Mesendoderm (in vitro differentiated cells): Measurements from ENCODE around the gene RERG.

Experiments used
- DNase-seq: peaks from one replicate; pipeline ENCODE4 v3.0.0; 2013
- H2AK5ac ChIP-seq: 2 replicates; pipeline ENCODE4 v1.6.1; 2013; ENCODE audit warnings: low read length, inconsistent platforms
- H2BK120ac ChIP-seq: 2 replicates; pipeline ENCODE4 v1.6.1; 2013; ENCODE audit warnings: low read depth, mild to moderate bottlenecking, low read length, moderate library complexity, mixed read lengths
- H2BK15ac ChIP-seq: replicated peaks from 2 replicates; pipeline ENCODE4 v1.6.1; 2013; ENCODE audit warnings: low read depth, mild to moderate bottlenecking, moderate library complexity
- H2BK5ac ChIP-seq: 2 replicates; pipeline ENCODE4 v1.6.1; 2013; ENCODE audit warnings: low read length, inconsistent platforms
- H3K18ac ChIP-seq: 2 replicates; pipeline ENCODE4 v1.6.1; 2013; ENCODE audit warnings: mild to moderate bottlenecking, low read length, mixed read lengths
- H3K23ac ChIP-seq: one replicate; pipeline ENCODE4 v1.6.1; 2013; ENCODE audit warnings: low read length
- H3K27ac ChIP-seq: 2 replicates; pipeline ENCODE4 v1.5.1; 2013; ENCODE audit warnings: low read depth, mild to moderate bottlenecking, inconsistent platforms, low read length, moderate library complexity
- H3K27me3 ChIP-seq: 2 replicates; pipeline ENCODE4 v1.6.1; 2013; ENCODE audit warnings: low read length, control low read depth, mild to moderate bottlenecking, inconsistent platforms; ENCODE audit not compliant: insufficient read depth, poor library complexity
- H3K36me3 ChIP-seq: 2 replicates; pipeline ENCODE4 v1.6.1; 2013; ENCODE audit warnings: low read length, inconsistent platforms; ENCODE audit not compliant: control insufficient read depth, insufficient read depth
- H3K4ac ChIP-seq: one replicate; pipeline ENCODE4 v1.6.1; 2013; ENCODE audit warnings: low read depth, mild to moderate bottlenecking, low read length, moderate library complexity
- H3K4me1 ChIP-seq: 2 replicates; pipeline ENCODE4 v1.6.1; 2013; ENCODE audit warnings: low read depth, low read length, inconsistent platforms; ENCODE audit not compliant: control insufficient read depth
- H3K4me2 ChIP-seq: 2 replicates; pipeline ENCODE4 v1.6.1; 2013; ENCODE audit warnings: low read length
- H3K4me3 ChIP-seq: 2 replicates; pipeline ENCODE4 v1.5.1; 2013; ENCODE audit warnings: mild to moderate bottlenecking, low read length
- H3K56ac ChIP-seq: one replicate; pipeline ENCODE4 v1.6.1; 2013; ENCODE audit warnings: low read length
- H3K79me1 ChIP-seq: 2 replicates; pipeline ENCODE4 v1.6.1; 2013; ENCODE audit warnings: low read length, inconsistent platforms
- H3K79me2 ChIP-seq: 2 replicates; pipeline ENCODE4 v1.6.1; 2013; ENCODE audit warnings: mild to moderate bottlenecking, low read length; ENCODE audit not compliant: control insufficient read depth, insufficient read depth
- H3K9ac ChIP-seq: 2 replicates; pipeline ENCODE4 v1.6.1; 2013; ENCODE audit warnings: low read length, inconsistent platforms
- H4K5ac ChIP-seq: one replicate; pipeline ENCODE4 v1.6.1; 2013; ENCODE audit warnings: low read length
- H4K8ac ChIP-seq: one replicate; pipeline ENCODE4 v1.6.1; 2013; ENCODE audit warnings: low read depth, mild to moderate bottlenecking, control low read depth, low read length, moderate library complexity
- WGBS: extraction: QIAGEN DNeasy Blood & Tissue Kit; methylation state at CpG from one replicate; pipeline ENCODE4 v1.1.7; 2013; ENCODE audit warnings: low lambda C conversion rate, missing lambda C conversion rate; ENCODE audit not compliant: insufficient coverage; ENCODE audit errors: extremely low coverage; 5-methylcytosine and 5-hydroxymethylcytosine counted together

The RERG gene

DNA sequence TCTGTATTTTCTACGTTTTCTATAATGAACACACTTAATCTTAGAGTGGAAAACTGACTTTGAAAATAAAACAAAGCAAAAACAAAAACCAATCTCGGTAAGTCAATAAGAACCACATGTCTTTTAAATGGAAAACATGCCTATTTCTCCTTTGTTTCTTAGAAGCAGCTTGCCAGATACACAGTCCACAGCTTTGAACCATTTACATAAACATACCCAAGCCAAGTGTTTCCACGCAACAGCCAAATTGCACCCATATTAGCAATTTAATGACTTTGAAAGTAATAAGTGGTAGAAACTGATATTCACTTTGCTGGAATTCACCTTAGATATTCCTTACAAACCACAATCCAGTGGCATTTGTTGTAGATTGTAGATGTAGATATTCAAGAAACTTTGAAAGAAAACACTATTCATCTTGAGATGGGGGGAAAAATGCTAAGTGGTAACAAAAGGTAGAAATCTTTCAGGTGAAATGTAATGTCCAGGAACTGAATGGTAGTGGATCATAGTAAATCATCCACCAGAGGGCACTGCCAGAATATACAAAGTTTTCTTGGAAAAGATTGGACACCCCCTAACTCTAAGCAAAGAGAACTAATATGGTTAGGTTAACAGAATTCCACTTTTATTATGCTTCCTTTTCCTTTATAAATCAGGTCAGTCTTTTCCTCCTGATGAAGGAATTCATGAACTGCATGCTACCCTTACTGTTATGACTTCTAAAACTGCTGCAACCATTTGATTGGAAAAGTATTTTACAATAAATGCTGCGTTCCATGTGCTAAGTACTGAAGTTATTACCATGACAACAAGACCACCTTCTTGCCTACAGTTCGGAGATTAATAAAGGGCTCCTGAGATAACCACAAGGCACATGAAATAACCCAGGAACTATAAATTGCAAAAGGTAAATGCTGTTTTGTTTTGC, 69.8 kb downstream of the RERG start:
- Histone ChIP-seq H3K27ac (no peak overlapping the region), H3K4me2 (no peak overlapping the region), H2BK5ac (no peak overlapping the region), H2AK5ac (no peak overlapping the region), H3K27me3 (no peaks in the 10 kb centered on the region), H2BK120ac (no peak overlapping the region), H3K4ac (no peak overlapping the region), H3K23ac (no peak overlapping the region), H3K9ac (no peak overlapping the region), H2BK15ac (no peak overlapping the region), H3K79me1 (no peaks in the 10 kb centered on the region), H3K18ac (no peak overlapping the region), H3K79me2 (no peaks in the 10 kb centered on the region), H3K4me3 (no peak overlapping the region), H3K36me3 (no peaks in the 10 kb centered on the region), H3K56ac (no peak overlapping the region), H4K5ac (no peak overlapping the region), H4K8ac (no peak overlapping the region), H3K4me1 (no peaks in the 10 kb centered on the region)
- no CpG with 5 or more reads among the region's 5 CpGs for WGBS
- DNase-seq = peak; percentile 24

DNA sequence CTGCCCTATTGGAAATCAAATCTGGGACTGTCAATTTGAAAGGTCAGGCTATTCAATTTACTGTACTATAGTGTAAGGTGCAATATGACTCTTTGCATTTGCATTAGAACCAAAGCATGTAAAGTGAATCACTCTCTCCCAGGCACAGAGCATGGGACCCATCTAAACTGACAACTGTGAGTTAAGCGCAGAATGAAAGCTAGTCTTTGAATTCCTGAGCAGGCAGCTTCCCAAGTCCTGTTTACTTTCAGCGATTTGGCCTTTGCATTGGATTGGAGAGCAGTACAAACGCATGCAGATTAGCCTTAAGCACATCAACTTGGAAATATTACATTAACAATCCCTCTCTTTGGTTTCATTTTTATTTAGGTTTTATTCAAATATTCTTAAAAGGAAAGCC, 74.6 kb downstream of the RERG start:
- Histone ChIP-seq H3K79me2 (no peaks in the 10 kb centered on the region), H3K79me1 (no peaks in the 10 kb centered on the region), H2BK120ac (no peak overlapping the region), H3K23ac (no peak overlapping the region), H3K27ac (no peak overlapping the region), H2BK15ac (no peak overlapping the region), H3K9ac (no peak overlapping the region), H4K8ac (no peak overlapping the region), H3K4ac (no peak overlapping the region), H3K4me1 (no peaks in the 10 kb centered on the region), H2AK5ac (no peak overlapping the region), H3K4me2 (no peak overlapping the region), H3K36me3 (no peaks in the 10 kb centered on the region), H3K27me3 (no peaks in the 10 kb centered on the region), H3K18ac (no peak overlapping the region), H3K56ac (no peak overlapping the region), H4K5ac (no peak overlapping the region), H2BK5ac (no peak overlapping the region), H3K4me3 (no peak overlapping the region)
- no CpG with 5 or more reads among the region's 3 CpGs for WGBS
- no peak for DNase-seq

DNA sequence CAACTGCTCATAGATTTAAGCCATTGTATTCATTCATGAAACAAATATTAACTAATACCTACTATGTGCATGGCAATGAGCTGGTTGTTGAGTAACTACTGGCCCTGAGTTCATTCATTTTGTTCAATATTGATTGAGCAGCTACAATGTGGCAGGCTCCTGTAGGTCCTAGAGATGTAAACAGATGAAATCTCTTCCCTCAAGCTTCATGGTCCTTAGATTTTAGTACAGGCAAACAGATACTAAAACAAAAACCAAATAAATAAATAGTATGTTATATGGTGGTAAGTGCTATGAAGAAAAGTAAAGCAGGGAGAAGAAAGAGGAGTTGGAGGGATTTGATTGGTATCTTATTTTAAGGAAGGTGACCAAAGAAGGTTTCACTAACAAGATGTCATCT, 77.8 kb downstream of the RERG start:
- Histone ChIP-seq H2BK5ac (no peak overlapping the region), H4K8ac (no peak overlapping the region), H3K9ac (no peak overlapping the region), H3K79me1 (no peaks in the 10 kb centered on the region), H4K5ac (no peak overlapping the region), H3K4me3 (no peak overlapping the region), H3K18ac (no peak overlapping the region), H2AK5ac (no peak overlapping the region), H3K56ac (no peak overlapping the region), H2BK15ac (no peak overlapping the region), H3K23ac (no peak overlapping the region), H3K4ac (no peak overlapping the region), H3K4me2 (no peak overlapping the region), H3K79me2 (no peaks in the 10 kb centered on the region), H3K27me3 (no peaks in the 10 kb centered on the region), H2BK120ac (no peak overlapping the region), H3K4me1 (no peaks in the 10 kb centered on the region), H3K27ac (no peak overlapping the region), H3K36me3 (no peaks in the 10 kb centered on the region)
- DNase-seq = no peak

DNA sequence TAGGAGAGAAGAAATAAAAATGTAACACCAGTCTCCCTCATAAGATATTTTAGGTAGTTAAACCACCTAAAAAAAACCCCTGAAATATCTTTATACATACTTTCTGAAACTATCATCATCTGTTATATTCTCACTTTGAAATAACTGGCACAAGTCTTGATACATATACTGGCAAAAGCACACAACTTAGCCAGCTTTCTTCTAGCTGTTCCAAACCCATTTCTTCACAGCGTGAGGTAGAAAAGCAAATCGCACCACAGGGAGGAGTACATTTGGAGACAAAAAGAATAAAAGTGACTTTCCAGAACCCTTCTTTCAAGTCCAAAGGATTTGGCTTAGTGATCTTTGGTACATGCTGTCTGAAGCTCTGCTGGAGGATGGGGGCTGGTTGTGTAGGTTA, 78.5 kb downstream of the RERG start:
- no CpG with 5 or more reads among the region's 2 CpGs for WGBS
- Histone ChIP-seq H2AK5ac (no peak overlapping the region), H3K9ac (no peak overlapping the region), H3K4me3 (no peak overlapping the region), H3K18ac (no peak overlapping the region), H2BK5ac (no peak overlapping the region), H3K4me1 (no peaks in the 10 kb centered on the region), H4K5ac (no peak overlapping the region), H3K23ac (no peak overlapping the region), H2BK120ac (no peak overlapping the region), H3K56ac (no peak overlapping the region), H3K4me2 (no peak overlapping the region), H2BK15ac (no peak overlapping the region), H3K79me2 (no peaks in the 10 kb centered on the region), H3K27ac (no peak overlapping the region), H3K36me3 (no peaks in the 10 kb centered on the region), H3K79me1 (no peaks in the 10 kb centered on the region), H3K27me3 (no peaks in the 10 kb centered on the region), H4K8ac (no peak overlapping the region), H3K4ac (no peak overlapping the region)
- no peak for DNase-seq

DNA sequence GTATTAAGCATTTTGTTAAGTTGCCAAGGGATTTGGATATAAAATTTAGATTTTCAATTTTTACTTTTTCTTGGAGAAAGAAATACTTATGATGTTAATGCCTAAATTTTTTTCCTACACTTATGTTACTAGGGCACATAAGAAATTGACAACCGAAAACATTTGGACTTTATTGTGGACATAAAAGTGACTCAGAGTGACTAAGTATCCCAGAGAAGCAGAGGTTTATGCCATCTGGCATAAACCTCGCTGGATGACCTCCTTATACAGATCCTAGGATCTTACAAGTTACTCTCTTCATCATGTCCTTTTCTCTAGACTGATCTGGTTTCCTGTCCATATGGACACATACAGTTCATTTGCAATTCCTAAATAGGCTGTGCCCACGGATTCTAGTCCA, 89.8 kb downstream of the RERG start:
- H3K18ac ChIP-seq = no peak overlapping the region
- H4K8ac ChIP-seq = no peak overlapping the region
- H4K5ac ChIP-seq = no peak overlapping the region
- no peaks in the 10 kb centered on the region for H3K79me1 ChIP-seq
- no peaks in the 10 kb centered on the region for H3K36me3 ChIP-seq
- H3K56ac ChIP-seq = no peak overlapping the region
- no peak overlapping the region for H2AK5ac ChIP-seq
- WGBS = no CpG with 5 or more reads among the region's 3 CpGs
- H3K4ac ChIP-seq = no peak overlapping the region
- no peaks in the 10 kb centered on the region for H3K4me1 ChIP-seq
- no peaks in the 10 kb centered on the region for H3K79me2 ChIP-seq
- no peak overlapping the region for H3K4me2 ChIP-seq
- no peak for DNase-seq
- H3K27me3 ChIP-seq = no peaks in the 10 kb centered on the region
- H2BK120ac ChIP-seq = no peak overlapping the region
- no peak overlapping the region for H3K27ac ChIP-seq
- H3K23ac ChIP-seq = no peak overlapping the region
- H2BK5ac ChIP-seq = no peak overlapping the region
- H3K9ac ChIP-seq = no peak overlapping the region
- no peak overlapping the region for H3K4me3 ChIP-seq
- H2BK15ac ChIP-seq = no peak overlapping the region

DNA sequence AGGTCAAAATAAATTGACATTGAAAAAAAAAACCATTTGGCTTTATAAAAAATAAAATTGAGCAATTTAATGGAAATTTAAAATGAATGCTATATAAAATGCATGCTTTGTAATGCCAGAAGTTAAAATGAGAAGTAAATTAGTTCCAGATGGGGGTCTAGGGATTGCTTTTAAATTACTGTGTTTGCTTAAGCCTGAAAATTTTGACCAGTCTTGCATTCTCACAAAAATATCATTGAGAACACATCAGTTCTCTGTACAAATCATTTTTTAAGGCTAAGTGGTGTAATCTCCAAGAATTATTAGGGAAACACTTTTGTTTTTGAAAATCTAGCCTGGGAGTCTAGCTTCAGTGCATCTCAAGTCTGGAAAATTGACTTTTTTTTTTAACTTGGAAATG, 90.7 kb downstream of the RERG start:
- H3K79me1 ChIP-seq = no peaks in the 10 kb centered on the region
- H3K4me1 ChIP-seq = no peaks in the 10 kb centered on the region
- no peaks in the 10 kb centered on the region for H3K36me3 ChIP-seq
- no peak overlapping the region for H4K5ac ChIP-seq
- H3K27ac ChIP-seq = no peak overlapping the region
- H3K23ac ChIP-seq = no peak overlapping the region
- H2BK15ac ChIP-seq = no peak overlapping the region
- no peak overlapping the region for H3K9ac ChIP-seq
- no peak overlapping the region for H4K8ac ChIP-seq
- H3K27me3 ChIP-seq = no peaks in the 10 kb centered on the region
- no peak overlapping the region for H3K4me2 ChIP-seq
- H2BK120ac ChIP-seq = no peak overlapping the region
- no peak overlapping the region for H3K56ac ChIP-seq
- H3K4me3 ChIP-seq = no peak overlapping the region
- H3K4ac ChIP-seq = no peak overlapping the region
- H3K18ac ChIP-seq = no peak overlapping the region
- no peak overlapping the region for H2AK5ac ChIP-seq
- DNase-seq = no peak
- H2BK5ac ChIP-seq = no peak overlapping the region
- no peaks in the 10 kb centered on the region for H3K79me2 ChIP-seq
